ENCODE data around the gene FAM222B.
"Not testable (repeated sequence)": the region's sequence is repeated elsewhere in the genome, so short reads cannot be mapped to it uniquely, and the experiment has no call there.

The FAM222B gene

GRCh38 chr17:28744972-28745785 is 97.4 kb downstream of the FAM222B start:
- peak; percentile 32 for DNase-seq

DNA sequence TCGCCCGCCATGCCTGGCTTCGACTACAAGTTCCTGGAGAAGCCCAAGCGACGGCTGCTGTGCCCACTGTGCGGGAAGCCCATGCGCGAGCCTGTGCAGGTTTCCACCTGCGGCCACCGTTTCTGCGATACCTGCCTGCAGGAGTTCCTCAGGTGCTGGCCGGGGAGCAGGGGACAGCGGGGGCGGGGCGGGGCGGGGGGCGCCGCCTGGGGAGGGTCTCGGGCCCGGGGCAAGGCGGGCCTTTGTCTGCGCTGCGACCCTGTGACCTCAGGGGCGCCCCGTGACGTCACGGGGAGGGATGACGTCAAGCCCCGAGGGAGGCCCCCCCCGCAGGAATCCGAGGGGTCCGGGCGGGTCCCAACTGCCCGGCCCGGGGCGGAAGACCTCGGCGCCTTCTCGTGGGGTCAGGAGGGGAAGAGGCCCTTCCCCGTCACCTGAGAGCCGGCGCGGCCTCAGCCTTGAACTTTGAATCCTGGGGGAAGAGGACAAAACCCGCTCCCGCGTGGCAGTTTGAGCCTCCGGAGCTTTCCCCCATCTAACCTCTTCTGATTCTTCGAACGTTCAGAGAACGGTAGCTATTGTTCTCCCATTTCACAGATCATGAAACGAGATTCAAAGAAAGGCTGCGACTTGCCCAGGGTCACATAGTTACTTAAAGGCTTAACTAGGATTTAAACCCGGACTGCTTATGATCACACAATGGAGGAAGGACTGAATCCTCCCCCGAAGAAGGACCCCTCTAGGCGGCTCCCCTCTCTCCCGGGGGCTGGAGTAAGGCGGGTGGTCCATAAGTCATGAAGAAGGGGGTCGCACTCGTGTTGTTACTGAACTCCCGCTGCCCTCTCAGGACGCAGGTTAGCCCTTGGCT is 98.3 kb downstream of the FAM222B start:
- peak; percentile 37 for DNase-seq

- DNase-seq = peak; percentile 88
Observed at GRCh38 chr17:28743243-28744103, 99.1 kb downstream of the FAM222B start, which contains the start of gene TRAF4. Gene TRAF4 (plus strand): TSS chr17:28744011. CDS start chr17:28744113, 102 bp downstream.

DNA sequence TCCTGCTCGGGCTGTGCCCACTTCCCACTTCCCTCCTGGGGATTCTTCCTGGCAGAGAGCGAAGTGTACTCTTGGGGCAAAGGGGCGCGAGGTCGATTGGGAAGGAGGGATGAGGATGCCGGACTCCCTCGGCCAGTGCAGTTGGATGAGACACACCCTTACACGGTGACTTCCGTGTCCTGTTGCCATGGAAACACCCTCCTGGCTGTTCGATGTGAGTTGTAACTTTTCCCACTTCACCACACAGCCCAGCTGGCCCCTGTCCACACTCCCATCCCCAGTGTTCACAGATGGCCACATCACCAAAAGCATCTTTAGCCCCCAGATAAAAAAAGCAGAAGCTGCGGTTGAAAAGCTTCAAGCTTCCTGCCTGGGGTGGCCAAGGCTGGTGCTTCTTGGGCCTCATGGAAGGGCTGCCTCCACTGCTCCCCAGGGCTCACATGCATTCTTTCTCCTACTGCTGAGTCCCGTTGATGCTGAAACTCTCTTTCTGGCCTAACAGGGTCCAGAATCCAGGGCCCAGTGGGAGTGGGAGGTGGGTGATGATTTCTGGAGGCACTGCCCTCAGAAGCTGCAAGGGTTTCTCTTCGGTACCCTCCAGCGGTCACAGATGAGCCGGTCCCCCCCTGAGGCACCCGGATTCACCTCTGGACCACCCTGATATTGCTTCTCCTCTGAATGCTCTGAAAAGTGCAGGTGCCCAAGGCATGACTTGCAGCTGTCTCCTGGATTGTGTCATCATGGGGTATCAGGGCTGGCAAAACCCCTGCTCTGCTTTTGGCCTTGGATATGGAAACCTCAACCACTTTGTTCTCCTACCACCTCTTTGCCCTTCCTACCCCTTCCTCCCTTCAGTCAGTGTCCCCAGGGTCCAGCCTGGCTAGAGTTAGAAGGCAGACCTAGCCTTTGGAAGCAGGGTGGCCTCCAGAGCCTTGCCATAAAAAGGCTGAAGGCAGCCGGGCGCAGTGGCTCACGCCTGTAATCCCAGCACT is 100.9 kb downstream of the FAM222B start:
- DNase-seq = peak; percentile 63

GRCh38 chr17:28740406-28741357 is 101.9 kb downstream of the FAM222B start:
- DNase-seq = no peak

DNA sequence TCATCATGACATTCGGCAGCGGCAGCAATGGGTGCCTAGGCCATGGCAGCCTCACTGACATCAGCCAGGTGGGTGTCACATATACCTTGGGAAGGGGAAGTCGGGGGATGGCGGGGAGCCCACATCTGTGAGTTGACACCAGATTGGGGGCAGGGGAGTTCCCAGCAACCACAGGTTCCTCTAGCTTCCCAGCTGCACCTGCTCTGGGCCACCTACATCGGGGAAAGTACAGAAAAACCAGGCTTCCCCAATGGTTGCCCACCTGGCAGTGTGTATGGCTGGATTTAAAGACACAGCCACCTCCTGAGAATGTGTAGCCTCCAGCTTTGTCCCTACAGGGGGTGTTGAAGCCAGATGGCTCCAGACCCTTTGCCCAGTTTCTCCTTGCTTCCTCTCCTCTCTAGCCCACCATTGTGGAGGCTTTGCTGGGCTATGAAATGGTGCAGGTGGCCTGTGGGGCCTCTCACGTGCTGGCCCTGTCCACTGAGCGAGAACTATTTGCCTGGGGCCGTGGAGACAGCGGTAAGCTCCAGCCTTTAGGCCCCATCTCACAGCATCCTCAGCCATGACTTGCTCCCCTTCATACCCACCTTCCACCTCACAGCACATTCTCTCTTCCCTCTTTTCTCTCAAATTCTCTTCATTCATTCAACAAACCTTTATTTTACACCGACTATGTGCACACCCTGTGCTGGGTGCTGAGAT is 103.8 kb downstream of the FAM222B start:
- DNase-seq = no peak

DNA sequence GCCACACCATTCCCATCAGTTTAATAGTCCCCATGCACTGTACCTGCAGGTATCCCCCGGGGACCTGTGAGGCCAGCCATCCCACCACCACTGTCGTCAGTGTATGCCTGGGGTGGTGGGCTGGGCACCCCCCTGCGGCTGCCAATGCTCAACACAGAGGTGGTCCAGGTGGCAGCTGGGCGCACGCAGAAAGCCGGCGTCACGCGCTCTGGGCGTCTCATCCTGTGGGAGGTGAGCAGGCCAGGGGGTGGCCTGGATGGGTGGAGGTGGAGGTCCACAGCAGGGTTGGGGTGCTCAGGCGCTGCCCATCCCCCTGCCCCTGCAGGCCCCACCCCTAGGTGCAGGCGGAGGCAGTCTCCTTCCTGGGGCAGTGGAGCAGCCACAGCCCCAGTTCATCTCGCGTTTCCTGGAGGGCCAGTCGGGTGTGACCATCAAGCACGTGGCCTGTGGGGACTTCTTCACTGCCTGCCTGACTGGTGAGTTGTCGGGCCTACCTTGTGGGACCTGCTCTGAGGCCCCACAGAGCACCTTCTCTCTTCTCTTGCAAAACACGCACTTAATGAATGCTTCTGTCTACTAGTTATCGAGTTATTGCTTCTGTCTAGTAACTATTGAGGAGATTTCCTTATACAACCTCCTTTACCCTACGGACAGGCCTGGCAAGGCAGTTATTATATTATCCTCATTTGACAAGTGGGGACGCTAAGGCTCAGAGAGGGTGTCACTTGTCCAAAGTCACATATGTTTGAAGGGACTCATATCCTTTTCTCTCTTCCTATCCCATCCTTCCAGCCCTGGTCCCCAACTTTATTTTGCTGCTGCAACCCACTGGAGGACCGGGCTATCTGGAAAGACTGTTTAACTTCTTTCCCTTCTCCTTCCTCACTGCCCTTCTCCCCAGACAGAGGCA is 104.6 kb downstream of the FAM222B start:
- DNase-seq = no peak

- no peak for DNase-seq
Observed at GRCh38 chr17:28737316-28737715, 105.3 kb downstream of the FAM222B start.

- DNase-seq = not testable (repeated sequence)
Observed at GRCh38 chr17:28735913-28736769, 106.4 kb downstream of the FAM222B start.

DNA sequence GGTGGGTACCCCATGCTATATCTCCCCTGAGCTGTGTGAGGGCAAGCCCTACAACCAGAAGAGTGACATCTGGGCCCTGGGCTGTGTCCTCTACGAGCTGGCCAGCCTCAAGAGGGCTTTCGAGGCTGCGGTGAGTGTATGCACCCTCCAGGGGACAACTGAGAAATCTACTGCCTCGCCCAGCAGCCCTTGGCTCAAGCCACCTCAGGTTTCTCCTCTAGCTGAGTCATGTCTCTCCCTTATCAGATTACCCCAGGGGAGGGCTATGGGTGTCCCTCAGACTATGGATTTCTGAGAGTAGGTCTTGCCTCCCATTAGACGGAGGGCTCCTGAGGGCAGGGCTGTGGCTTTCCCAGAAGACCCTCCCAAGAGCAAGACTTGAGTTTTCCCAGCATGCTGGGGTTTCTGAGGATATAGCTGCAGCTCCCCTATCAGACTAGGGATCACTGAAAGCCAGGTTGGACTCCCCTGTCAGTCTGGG is 107.3 kb downstream of the FAM222B start:
- no peak for DNase-seq

DNA sequence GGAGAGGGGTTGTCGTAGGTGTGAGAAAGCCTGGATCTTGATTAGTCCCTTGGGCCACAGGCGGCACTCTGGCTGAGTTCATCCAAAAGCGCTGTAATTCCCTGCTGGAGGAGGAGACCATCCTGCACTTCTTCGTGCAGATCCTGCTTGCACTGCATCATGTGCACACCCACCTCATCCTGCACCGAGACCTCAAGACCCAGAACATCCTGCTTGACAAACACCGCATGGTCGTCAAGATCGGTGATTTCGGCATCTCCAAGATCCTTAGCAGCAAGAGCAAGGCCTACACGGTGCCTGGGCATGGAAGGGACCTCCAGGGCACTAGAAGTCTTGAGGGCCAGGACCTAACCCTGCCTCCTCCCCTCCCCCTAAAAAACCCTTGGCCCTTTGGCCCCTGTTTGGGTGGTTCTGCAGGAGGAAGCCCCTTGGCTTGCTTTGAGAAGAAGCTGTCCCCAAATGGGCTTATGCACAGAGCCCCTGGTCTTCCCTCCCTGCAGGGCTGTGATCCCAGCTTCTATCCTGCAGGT is 107.8 kb downstream of the FAM222B start:
- no peak for DNase-seq

DNA sequence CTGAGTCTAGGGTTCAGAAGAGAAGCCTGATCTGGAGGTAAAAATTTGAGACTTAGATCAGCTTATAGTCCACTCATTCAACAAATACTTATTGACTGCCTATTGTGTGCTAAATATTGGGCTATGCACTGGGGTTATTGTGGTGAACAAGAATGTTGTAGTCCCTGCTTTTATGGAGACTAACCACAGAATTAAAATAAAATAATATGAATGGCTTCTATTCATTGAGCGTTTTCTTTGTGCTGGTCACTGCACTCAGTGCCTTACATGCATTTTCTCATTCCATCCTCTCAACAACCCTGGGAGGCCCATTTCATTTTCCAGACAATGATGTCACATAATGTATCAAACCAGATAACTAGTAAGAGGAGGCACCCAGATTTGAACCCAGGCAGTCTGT is 109.2 kb downstream of the FAM222B start:
- no peak for DNase-seq

- no peak for DNase-seq
Observed at GRCh38 chr17:28729950-28730330, 112.7 kb downstream of the FAM222B start.

GRCh38 chr17:28728364-28729200 is 114.0 kb downstream of the FAM222B start, which contains the start of gene NEK8:
Gene NEK8 (plus strand): TSS chr17:28728788. CDS start chr17:28728814, 26 bp downstream.
- peak; percentile 97 for DNase-seq

DNA sequence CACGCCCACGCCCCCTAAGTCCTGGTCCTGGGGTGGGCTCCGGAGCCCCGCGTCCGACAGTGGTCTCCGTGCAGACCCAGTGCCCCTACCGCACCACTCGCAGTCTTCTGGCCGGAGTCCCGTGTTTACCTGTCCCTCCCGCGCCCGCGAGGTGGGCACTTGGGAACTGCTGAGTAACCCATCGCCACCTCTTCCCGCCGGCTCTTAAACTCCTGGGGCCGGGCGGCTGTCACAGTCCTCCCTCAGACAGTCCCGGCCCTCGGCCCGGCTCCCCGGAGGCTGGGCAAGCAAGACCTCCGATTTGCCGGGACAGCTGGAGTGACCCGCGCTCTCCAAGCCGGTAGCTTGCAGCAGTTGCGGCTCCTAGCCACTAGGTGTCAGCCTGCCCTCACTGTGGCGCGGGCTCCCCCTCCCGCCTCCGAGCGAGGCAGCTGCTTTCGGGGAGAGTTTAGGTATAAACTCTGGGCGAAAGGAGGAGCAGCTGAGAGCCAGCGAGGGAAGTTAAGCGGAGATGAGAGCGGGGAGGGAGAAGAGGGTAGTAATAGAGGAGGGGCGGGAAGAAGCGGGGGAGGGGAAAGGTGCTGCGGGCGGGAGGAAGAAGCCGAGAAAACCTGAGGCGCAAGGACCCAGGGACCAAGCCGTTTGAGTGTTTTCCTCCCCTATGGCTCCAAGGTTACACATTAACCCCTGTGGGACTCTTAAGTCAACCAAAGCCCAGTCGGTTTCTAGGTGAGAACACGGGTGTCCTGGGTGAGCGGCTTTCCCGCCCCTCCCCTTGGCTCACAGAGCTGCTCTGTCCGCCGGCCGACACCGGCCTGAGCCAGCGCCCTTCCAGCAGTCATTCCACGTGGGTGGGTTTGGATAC is 115.7 kb downstream of the FAM222B start:
- peak; percentile 95 for DNase-seq
